ENCODE measurements around the gene ABL1.
"Not testable (repeated sequence)": the region's sequence is repeated elsewhere in the genome, so short reads cannot be mapped to it uniquely, and the experiment has no call there.

ABL1 gene

DNA sequence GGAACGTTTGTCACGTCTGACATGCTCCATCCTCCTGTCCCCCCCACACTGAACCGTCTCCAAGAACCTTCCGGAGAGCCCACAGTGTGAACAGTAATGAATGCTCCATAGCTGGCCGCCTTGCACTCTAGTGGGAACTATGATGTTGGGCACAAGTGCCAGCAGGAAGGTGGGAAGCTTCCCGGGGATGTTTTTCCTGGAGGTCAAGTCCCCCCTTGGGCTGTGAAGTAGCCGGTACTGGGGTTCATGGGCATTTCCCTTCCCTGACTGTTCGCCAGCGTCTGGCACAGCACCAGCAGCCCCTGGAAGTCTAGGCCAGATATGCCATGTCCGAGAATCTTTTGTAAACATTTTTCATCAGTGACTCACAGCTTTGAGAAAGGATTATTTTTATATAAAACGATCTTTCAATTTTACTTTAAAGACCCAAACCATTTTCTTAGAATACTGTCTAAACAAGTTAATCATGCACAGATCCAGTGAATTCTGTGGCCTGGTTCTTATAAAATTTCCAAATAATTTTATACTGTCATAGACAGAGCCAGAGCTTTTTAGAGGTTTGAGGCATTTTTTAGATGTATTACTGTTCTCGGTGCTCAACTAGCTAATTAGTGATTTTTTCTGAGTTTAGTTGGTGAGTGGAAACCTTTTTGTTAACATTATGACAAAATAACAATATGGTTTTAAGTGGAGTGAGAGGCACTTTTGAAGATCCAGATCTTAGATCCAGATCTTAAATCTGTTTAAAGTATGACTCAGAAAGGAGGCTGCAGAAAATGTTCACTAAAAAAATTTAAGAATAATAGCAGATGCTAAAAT is 11.6 kb downstream of the ABL1 start:
- DNase-seq (ENCODE audit: low read depth) = peak; percentile 72
- peak overlapping the region; percentile 33 for H3K4me3 ChIP-seq (ENCODE audit: low read length)
- TF ChIP-seq, protein P1, sequence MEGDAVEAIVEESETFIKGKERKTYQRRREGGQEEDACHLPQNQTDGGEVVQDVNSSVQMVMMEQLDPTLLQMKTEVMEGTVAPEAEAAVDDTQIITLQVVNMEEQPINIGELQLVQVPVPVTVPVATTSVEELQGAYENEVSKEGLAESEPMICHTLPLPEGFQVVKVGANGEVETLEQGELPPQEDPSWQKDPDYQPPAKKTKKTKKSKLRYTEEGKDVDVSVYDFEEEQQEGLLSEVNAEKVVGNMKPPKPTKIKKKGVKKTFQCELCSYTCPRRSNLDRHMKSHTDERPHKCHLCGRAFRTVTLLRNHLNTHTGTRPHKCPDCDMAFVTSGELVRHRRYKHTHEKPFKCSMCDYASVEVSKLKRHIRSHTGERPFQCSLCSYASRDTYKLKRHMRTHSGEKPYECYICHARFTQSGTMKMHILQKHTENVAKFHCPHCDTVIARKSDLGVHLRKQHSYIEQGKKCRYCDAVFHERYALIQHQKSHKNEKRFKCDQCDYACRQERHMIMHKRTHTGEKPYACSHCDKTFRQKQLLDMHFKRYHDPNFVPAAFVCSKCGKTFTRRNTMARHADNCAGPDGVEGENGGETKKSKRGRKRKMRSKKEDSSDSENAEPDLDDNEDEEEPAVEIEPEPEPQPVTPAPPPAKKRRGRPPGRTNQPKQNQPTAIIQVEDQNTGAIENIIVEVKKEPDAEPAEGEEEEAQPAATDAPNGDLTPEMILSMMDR (conservative IDR thresholded peaks at IDR 0.05; ENCODE audit: low read depth, low read length) = no peak

DNA sequence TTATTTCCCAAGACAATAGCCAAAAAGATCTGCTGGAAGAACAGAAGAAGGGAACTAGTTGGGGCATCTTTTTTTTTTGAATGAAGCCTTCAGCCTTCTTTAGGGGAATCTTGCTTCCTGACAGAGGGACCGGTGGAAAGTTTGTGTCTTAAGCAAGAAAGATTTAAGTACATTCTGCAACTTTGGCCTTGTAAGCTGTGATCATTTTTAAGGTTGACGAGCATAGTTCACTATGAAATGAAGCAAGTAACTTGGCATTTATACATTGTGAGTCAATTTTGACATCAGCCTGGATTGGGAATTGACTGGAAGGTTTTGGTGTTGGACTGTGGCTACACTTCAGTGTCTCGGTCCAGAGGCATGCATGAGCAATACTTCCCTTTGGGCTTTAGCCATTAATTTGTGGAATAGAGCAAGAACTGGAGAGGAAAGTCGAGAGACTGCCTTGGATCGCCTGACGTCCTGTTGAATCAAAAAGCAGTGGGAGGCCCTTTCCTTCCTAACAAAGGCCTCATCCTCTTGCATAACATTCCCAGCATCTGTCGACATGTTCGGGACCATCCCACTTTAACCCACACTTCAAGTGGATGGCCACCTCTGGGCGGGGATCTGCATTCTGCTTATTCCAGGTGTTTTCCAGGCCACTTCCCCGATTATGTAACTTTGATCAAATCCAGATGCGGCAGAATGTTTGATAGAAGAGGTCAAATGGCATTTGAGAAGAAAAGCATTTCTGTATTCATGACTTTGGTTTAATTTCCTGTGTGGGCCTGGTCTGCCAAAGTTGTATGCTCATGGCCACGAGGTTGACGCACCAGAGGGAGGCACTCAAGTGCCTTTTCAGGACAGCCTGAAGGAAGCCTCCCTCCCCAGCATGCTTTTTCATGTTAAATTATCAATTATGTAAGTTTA is 12.5 kb downstream of the ABL1 start:
- DNase-seq (ENCODE audit: low read depth) = no peak
- TF ChIP-seq, protein P1 (conservative IDR thresholded peaks at IDR 0.05; ENCODE audit: low read depth, low read length) = no peak
- H3K4me3 ChIP-seq (ENCODE audit: low read length) = no peak overlapping the region

- not testable (repeated sequence) for DNase-seq (ENCODE audit: low read depth)
Observed at GRCh38 chr9:130848514-130848913, 13.5 kb downstream of the ABL1 start.

GRCh38 chr9:130849356-130849755 is 14.3 kb downstream of the ABL1 start:
- DNase-seq (ENCODE audit: low read depth) = no peak
- no peak overlapping the region for H3K4me3 ChIP-seq (ENCODE audit: low read length)
- TF ChIP-seq, protein P1 (conservative IDR thresholded peaks at IDR 0.05; ENCODE audit: low read depth, low read length) = no peak

More at GRCh38 chr9:130848514-130848913, 13.5 kb downstream of the ABL1 start:
- not testable (repeated sequence) for H3K4me3 ChIP-seq (ENCODE audit: low read length)

- TF ChIP-seq, protein P1 (conservative IDR thresholded peaks at IDR 0.05; ENCODE audit: low read depth, low read length) = no peak
- no peak overlapping the region for H3K4me3 ChIP-seq (ENCODE audit: low read length)
- DNase-seq (ENCODE audit: low read depth) = no peak
Observed at GRCh38 chr9:130852801-130853200, 17.7 kb downstream of the ABL1 start.

DNA sequence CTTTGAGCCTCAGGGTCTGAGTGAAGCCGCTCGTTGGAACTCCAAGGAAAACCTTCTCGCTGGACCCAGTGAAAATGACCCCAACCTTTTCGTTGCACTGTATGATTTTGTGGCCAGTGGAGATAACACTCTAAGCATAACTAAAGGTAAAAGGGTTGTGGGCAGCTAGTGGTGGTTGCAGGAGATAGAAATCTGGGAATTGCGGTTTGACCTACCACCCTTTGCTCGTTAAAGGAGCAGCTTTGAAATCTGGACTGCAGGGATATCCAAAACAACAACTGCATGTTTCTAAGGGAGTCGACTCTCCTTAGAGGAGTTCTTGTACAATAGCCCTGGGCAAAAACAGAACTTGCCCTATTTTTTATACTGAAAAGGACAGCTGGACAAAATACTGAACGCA is 19.0 kb downstream of the ABL1 start:
- no peak overlapping the region for H3K4me3 ChIP-seq (ENCODE audit: low read length)
- TF ChIP-seq, protein P1 (conservative IDR thresholded peaks at IDR 0.05; ENCODE audit: low read depth, low read length) = no peak
- DNase-seq (ENCODE audit: low read depth) = no peak

DNA sequence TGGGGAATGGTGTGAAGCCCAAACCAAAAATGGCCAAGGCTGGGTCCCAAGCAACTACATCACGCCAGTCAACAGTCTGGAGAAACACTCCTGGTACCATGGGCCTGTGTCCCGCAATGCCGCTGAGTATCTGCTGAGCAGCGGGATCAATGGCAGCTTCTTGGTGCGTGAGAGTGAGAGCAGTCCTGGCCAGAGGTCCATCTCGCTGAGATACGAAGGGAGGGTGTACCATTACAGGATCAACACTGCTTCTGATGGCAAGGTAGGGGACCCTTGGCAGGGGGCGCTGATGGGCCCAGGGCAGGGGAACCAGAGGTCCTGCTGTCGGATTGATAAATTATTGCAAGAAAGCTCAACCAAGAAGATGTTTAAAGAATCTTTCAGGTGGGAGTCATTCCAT is 19.8 kb downstream of the ABL1 start:
- H3K4me3 ChIP-seq (ENCODE audit: low read length) = no peak overlapping the region
- DNase-seq (ENCODE audit: low read depth) = no peak
- TF ChIP-seq, protein P1 (conservative IDR thresholded peaks at IDR 0.05; ENCODE audit: low read depth, low read length) = no peak
